Measurements from ENCODE around the gene TRPC6. TPM values are rescaled to one million over a fixed set of nuclear protein-coding genes. Genes with fewer than 3 reads are reported as not detected.

The TRPC6 gene
- polyA plus RNA-seq, 1 donor (not counting 4 experiments of a cell fraction or from before 2014, with no cell fraction given): 0.04 TPM

GRCh38 chr11:101444164-101444563, 139.6 kb downstream of the TRPC6 start:
- Histone ChIP-seq H2AFZ (ENCODE audit: control insufficient read depth, low read length) (no peak overlapping the region), H4K20me1 (ENCODE audit: control insufficient read depth, extremely low read depth, insufficient read depth, low read length) (no peaks in the 10 kb centered on the region), H3K79me2 (ENCODE audit: control insufficient read depth, insufficient read depth, low read length) (no peaks in the 10 kb centered on the region), H3K4me2 (ENCODE audit: control insufficient read depth, extremely low read depth, insufficient read depth, low read depth, low read length) (no peak overlapping the region), H3K9me1 (ENCODE audit: control insufficient read depth, extremely low read depth, insufficient read depth, low read length) (no peaks in the 10 kb centered on the region), H3K4me3 (ENCODE audit: control insufficient read depth in 2 of 3, extremely low read depth in 1 of 3, insufficient read depth in 2 of 3, low read depth in 1 of 3, low read length in 3 of 3) (no peak overlapping the region), H3K27me3 (ENCODE audit: control insufficient read depth, extremely low read depth, insufficient read depth, low read length) (no peaks in the 10 kb centered on the region), H3K9me3 (ENCODE audit: control insufficient read depth, low read depth, low read length) (no peaks in the 10 kb centered on the region), H3K27ac (ENCODE audit: control insufficient read depth, insufficient read depth, low read length) (no peak overlapping the region), H3K4me1 (ENCODE audit: control insufficient read depth, extremely low read depth, insufficient read depth, low read length) (peaks cover 12% of the 10 kb centered on the region), H3K9ac (ENCODE audit: control insufficient read depth, extremely low read depth, insufficient read depth, low read length) (no peak overlapping the region), H3K36me3 (ENCODE audit: control insufficient read depth in 2 of 2, extremely low read depth in 1 of 2, insufficient read depth in 2 of 2, low read length in 2 of 2) (no peaks in the 10 kb centered on the region)
- dilution Hi-C loops (cut with MboI; ENCODE audit: extremely low pct_ligation_motif_present, low sequenced_read_pairs): no loop called here
- no peak for TF ChIP-seq CTCF (optimal IDR thresholded peaks at IDR 0.05 in 1 of 3, IDR thresholded peaks at IDR 0.05 in 1 of 3, conservative IDR thresholded peaks at IDR 0.05 in 1 of 3; ENCODE audit: extremely low read depth in 1 of 3, insufficient read depth in 2 of 3, low read length in 3 of 3)
- no peak for TF ChIP-seq EZH2 (IDR thresholded peaks at IDR 0.05; ENCODE audit: low read length)
- FAIRE-seq (no peak), DNase-seq (ENCODE audit: low read depth, low spot score) (no peak)

- Histone ChIP-seq H3K4me1 (ENCODE audit: control insufficient read depth, extremely low read depth, insufficient read depth, low read length) (peaks cover 12% of the 10 kb centered on the region), H3K9me1 (ENCODE audit: control insufficient read depth, extremely low read depth, insufficient read depth, low read length) (no peaks in the 10 kb centered on the region), H4K20me1 (ENCODE audit: control insufficient read depth, extremely low read depth, insufficient read depth, low read length) (no peaks in the 10 kb centered on the region), H3K27ac (ENCODE audit: control insufficient read depth, insufficient read depth, low read length) (no peak overlapping the region), H3K9me3 (ENCODE audit: control insufficient read depth, low read depth, low read length) (no peaks in the 10 kb centered on the region), H3K4me2 (ENCODE audit: control insufficient read depth, extremely low read depth, insufficient read depth, low read depth, low read length) (no peak overlapping the region), H3K79me2 (ENCODE audit: control insufficient read depth, insufficient read depth, low read length) (no peaks in the 10 kb centered on the region), H3K4me3 (ENCODE audit: control insufficient read depth in 2 of 3, extremely low read depth in 1 of 3, insufficient read depth in 2 of 3, low read depth in 1 of 3, low read length in 3 of 3) (no peak overlapping the region), H3K36me3 (ENCODE audit: control insufficient read depth in 2 of 2, extremely low read depth in 1 of 2, insufficient read depth in 2 of 2, low read length in 2 of 2) (no peaks in the 10 kb centered on the region), H3K27me3 (ENCODE audit: control insufficient read depth, extremely low read depth, insufficient read depth, low read length) (no peaks in the 10 kb centered on the region), H3K9ac (ENCODE audit: control insufficient read depth, extremely low read depth, insufficient read depth, low read length) (no peak overlapping the region), H2AFZ (ENCODE audit: control insufficient read depth, low read length) (no peak overlapping the region)
- no peak for FAIRE-seq
- dilution Hi-C loops (cut with MboI; ENCODE audit: extremely low pct_ligation_motif_present, low sequenced_read_pairs): no loop called here
- TF ChIP-seq CTCF (optimal IDR thresholded peaks at IDR 0.05 in 1 of 3, IDR thresholded peaks at IDR 0.05 in 1 of 3, conservative IDR thresholded peaks at IDR 0.05 in 1 of 3; ENCODE audit: extremely low read depth in 1 of 3, insufficient read depth in 2 of 3, low read length in 3 of 3): no peak
- TF ChIP-seq EZH2 (IDR thresholded peaks at IDR 0.05; ENCODE audit: low read length): no peak
- no peak for DNase-seq (ENCODE audit: low read depth, low spot score)
Observed at GRCh38 chr11:101442936-101443521, 140.8 kb downstream of the TRPC6 start.

Data from keratinocyte (primary cell).